Peyer's patch (tissue), 4 donors: Measurements from ENCODE around the gene SCAF4.

ENCODE experiments used
- CTCF ChIP-seq, 6 experiments: fragments of 450-650 bp in 4 of 6; fragments of 200-600 bp in 2 of 6; sonication (generic) in 1 of 6; IDR thresholded peaks; one replicate each; pipeline ENCODE4 v1.5.1; 2017 to 2019; ENCODE audit warnings: antibody characterized with exemption in 6 of 6, mild to moderate bottlenecking in 3 of 6, moderate library complexity in 1 of 6
- POLR2A ChIP-seq, 2 donors: fragments of 450-650 bp; IDR thresholded peaks; one replicate each; pipeline ENCODE4 v1.5.1; 2017; ENCODE audit warnings: antibody characterized with exemption in 2 of 2, mild to moderate bottlenecking in 2 of 2, moderate library complexity in 2 of 2

- TF ChIP-seq CTCF (IDR thresholded peaks at IDR 0.05) (no peak), POLR2A (IDR thresholded peaks at IDR 0.05) (no peak)
Measured at GRCh38 chr21:31754708-31754960, 22.7 kb upstream of the SCAF4 start.
